HG02981 (cell line): ENCODE data around the gene DYRK1B.
"Not testable (repeated sequence)": the region's sequence is repeated elsewhere in the genome, so short reads cannot be mapped to it uniquely, and the experiment has no call there.

Experiments used
- ATAC-seq: cut with Tn5 transposase; IDR thresholded peaks from one replicate; pipeline ENCODE4 v1.9.1; 2021; ENCODE audit warnings: mild to moderate bottlenecking, moderate library complexity; ENCODE audit not compliant: unreplicated experiment

Gene DYRK1B

DNA sequence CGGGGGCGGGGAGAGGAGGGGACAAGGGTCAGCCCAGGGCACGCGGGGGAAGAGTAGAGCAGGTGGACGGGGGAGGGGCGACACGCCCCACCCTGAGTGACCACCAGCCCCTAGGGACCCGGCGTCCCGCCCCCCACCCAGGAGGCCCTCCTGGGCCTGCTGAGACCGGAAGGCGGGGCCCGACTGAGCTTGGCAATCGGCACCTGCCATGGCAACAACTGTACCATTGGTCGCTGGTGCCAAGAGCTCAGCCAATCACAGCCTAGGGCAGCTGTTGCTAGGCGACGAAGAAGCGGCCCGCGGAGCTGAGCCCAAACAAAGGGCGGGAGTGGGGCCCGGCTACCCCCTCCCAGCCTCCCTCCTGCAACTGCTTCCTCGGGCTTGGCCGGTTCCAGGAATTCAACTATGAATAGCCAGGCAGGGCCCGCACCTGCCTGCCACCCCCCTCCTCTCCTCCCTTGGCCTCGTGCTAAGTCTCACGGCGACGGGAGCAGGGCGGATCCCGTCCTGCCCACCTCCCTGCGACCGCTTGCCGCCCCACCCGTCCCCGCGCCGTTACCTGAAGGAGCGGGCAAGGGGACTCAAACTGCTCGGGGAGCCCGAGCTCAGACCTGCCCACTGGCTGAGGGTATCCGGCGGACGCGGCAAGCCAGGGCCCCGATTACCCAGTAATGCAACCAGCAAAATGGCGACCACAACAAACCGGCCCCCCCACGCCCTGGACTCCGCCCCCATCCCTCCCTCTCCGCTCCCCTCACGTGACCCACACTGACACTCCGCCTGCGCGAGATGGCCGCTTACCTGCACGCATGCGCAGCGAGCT, at the start of gene DYRK1B:
Gene DYRK1B, minus strand, starts transcription at position 699 of the 823 bp plus-strand sequence. CDS start 2,295 bp downstream, outside the sequence.
- ATAC-seq = peak; percentile 88

DNA sequence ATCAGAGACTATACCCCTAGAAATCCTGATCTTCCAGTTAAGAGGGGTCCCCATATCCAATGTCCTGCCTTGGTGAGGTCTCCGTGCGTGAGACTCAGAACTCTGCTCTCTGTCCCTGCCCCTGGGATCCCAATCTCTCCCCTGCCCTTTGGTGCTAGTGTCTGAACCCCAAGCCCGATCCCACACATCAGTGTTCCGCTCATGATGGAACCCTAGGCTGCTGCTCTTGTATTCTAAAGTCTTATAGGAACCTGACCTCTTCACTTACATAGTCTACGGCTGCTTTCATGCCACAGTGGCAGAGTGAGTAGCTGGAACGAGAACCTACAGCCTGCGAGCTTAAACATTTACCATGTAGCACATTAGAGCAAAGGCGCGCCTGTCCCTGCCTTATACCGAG, 48.7 kb upstream of the DYRK1B start:
- not testable (repeated sequence) for ATAC-seq

DNA sequence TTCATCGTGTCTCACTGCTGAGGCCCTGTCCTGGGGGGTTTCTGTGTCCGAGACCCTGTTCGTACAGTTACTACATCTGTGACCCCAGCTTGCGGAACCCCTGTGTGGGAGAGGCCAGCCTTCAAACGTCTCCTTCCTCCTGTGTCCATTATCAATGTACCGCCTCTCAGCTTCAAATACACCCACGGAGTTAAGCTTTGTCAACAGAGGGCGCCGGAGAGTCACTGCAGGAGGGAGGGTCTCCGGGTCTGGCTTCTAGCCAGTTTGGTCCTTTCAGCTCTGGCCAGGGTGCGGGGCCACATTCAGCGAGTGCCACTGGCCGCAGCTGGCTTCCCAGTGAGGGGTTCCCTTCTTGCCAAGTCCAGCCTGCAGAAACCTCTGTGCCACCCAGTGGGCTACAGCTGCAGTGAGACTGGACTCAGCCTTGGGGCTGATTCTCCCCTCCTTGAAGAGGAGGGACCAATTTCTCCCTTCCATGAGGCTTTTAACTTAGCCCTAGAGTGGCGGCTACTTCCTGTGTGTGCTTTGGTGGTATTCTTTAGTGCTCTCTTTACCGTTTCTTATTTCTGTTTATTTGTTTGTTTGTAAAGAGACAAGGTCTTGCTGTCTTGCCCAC, 47.6 kb upstream of the DYRK1B start:
- peak; percentile 39 for ATAC-seq

DNA sequence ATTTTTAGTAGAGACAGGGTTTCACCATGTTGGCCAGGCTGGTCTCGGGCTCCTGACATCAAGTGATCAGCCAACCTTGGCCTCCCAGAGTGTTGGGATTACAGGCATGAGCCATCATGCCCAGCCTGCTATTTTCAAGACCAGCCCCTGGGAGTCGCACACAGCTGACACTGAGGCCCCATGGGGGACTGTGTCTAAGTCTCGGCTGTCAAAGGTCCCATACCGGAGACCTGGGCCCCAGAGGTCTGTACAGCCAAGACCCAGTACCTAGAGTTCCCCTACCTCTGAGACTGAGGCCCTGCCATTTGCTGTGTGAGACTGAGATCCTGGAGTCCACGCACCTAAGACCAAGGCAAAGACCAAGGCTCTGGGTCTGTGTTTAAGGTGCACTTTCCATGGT, 46.3 kb upstream of the DYRK1B start:
- not testable (repeated sequence) for ATAC-seq

DNA sequence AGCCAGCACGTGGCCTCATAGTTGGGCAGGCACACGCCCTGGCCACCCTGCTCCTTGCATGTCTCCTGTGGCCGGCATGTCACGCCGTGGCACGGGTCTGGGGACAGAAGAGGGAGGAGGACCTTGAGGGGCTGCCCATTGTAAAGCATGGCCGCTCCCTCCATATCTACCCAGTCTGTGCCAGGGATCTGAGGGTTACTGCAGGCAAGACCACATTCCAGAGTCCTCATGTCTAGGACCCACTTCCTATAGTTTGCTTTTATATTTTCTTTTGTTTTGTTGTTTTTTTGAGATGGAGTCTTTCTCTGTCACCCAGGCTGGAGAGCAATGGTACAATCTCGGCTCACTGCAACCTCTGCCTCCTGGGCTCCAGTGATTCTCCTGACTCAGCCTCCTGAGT, 45.8 kb upstream of the DYRK1B start:
- not testable (repeated sequence) for ATAC-seq

DNA sequence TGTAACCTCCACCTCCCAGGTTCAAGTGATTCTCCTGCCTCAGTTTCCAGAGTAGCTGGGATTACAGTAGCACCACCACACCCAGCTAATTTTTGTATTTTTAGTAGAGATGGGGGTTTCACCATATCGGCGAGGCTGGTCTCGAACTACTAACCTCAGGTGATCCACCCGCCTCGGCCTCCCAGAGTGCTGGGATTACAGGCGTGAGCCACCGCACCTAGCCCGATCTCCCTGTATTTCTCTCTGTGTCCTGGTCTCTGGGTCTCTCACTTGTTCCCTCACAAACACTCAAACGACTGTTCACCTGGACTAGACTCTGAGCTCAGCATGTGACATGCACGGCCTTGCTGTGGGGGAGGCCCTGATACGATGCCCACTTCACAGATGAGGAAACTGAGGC, 44.9 kb upstream of the DYRK1B start:
- ATAC-seq = not testable (repeated sequence)

DNA sequence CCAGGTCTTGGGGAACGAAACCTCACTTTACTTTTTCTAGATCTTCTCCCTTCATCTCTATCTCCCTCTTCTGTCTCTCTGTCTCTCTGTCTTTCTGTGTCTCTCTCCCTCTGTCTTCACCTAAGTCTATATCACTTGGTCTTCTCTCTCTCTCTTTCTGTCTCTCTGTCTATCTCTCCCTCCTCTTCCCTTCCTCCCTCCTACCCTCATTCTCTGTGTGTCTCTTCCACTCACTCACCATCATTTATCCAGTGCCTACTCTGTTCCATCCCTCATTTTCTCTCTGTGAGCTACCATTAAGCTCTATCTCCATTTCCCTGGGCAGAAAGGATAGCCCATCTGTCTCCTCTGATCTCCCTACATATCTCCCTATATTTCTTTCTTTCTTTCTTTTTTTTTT, 44.4 kb upstream of the DYRK1B start:
- ATAC-seq = no peak

DNA sequence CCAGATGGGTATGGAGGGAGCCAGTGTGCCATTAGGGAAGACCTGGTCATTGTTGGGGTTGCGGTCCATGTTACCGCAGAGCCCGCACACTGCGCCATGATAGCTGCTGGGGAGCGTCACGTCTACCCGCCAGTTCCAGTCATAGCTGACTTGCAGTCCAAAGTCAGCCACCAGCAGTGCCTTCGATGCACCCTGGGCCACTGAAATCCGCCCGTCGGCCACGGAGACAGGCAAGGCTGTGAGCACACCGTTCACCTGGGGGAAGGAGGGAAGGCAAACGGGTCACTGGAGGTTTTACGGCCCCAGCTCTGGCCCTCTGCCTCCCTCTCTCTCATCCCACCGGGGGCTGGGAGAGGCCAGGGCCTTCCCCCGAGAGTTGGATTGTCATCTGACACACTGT, 44.0 kb upstream of the DYRK1B start:
- ATAC-seq = not testable (repeated sequence)

DNA sequence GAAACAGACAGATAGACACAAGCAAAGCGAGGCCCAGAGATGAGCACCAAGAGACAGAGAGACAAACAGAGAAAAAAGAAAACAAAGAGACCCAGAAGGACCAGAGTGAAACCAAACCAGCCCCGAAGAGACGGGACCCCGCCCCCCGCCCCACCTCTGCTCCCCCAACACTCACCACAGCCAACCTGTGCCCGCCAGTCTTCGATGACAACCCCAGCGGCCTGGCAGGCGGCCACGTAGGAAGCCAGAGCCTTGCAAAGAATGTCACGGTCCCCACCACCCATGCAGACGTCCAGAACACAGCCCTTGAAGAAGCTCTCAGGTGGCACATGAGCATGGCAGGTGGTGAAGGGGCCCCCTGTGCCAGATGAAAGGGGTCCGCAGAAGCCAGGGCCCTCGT, 43.5 kb upstream of the DYRK1B start:
- ATAC-seq = not testable (repeated sequence)

DNA sequence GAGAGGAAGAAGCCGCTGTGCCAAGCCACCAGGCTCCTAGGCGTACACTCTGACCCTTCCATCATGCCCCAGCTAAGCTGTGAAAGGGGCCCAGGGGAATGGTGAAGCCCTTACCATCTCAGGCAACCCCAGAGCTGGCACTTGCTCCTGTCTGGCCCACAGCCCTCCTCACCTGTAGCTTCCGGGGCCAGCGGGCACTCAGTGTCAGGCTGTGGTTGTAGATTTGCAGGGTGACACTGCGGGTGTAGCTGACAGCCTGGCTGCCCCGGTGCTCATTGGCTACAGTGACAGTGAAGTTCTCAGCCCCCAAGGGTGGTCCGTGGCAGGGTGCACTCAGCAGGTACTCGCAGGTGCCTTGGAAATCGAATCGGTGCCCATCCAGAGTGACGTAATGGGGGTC, 42.5 kb upstream of the DYRK1B start:
- ATAC-seq = not testable (repeated sequence)

DNA sequence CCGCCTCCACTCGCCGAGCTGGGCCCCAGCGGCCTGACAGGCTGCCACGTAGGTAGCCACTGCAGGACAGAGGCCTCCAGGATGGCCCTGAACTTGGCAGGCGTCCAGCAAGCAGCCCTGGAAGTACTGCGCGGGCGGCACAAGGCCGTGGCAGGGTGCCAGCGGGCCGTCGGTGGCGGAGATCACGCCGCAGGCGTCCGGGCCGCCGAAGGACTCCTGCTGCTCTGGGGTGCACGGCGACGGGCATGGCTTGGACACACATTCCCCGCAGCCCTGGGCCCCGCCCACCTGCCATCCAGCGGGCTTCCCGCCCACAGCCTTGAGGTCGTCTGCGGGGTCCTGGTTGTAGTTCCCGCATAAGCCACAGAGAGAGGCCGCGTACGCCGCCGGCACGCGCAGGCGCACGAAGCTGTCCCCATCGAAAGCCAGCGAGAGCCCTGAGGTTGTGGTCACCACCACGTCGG, 41.5 kb upstream of the DYRK1B start:
- ATAC-seq = not testable (repeated sequence)

DNA sequence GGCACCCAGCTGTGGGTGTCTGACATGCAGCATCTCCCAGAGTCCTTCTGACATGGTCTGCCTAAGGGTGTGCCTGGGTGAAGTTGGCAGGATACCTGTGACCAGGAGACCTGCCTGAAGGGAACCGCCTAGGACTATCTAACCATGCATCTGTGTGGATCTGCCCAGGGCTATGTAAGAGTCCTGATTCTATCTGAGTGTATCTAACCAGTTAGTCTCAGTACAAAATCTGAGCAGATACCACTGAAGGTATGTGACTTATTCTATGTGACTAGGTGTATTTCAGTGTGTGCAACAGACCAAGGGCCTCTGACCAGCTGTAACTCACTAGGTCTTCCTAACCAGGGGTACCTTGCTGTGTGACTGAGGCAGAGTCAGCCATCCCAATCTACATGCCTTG, 40.4 kb upstream of the DYRK1B start:
- ATAC-seq = no peak

DNA sequence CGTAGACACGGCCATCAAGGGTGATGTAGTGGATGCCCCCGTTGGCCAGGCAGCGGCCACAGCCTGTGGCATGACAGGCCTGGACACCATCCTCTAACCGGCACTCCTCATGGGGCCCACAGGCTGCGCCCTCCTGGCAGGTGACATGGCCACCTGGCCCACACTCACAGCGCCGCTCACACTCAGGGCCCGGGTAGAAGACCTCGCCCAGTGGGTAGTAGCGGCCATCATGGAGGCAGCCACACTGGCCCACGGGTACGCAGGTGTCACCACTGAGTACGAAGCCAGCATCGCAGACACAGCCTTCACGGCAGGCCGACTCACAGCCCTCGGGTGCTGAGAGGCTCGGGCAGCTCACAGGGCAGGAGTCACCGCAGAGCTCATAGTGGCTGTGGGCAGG, 39.4 kb upstream of the DYRK1B start:
- ATAC-seq = no peak

DNA sequence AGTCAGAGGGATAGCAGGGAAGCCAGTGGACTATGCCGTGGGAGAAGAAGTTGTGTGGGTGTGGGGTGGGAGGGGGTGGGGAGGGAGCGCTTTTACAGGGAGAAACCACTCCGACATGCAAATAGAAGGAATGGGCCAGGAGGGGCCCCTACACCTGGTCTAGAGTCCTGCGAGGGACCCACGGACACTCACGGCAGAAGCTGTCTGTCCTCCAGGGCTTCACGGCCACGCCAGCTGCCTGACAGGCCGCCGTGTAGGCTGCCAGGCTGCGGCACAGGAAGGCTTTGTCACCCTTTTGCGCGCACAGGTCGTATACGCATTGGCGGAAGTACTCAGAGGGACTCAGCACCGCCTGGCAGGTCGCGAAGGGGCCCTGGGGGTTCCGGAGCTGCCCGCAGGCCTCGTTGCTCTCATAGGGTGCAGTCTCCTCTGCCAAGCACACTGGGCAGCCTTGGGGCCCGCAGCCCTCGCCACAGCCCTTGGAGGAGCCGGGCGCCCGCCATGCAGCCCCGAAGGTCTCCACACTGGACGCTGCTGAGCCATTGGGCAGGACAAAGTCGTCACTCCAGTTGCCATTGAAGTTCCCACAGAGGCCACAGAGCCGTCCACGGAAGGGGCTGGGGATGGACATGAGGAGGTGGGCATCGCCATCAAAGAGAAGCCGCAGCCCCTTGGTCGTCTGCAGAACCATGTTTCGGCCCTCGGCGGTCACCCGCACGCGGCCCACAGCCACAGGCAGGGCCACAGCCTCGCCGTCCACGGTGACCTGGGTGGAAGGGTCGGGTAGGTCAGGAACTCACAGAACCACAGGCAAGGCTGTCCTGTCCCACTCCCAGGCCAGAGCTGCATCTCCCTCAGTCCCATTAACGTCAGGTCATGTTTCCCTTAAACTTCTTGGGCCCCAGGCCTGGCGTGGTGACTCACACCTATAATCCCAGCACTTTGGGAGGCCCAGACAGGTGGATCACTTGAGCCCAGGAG, 38.2 kb upstream of the DYRK1B start:
- no peak for ATAC-seq

DNA sequence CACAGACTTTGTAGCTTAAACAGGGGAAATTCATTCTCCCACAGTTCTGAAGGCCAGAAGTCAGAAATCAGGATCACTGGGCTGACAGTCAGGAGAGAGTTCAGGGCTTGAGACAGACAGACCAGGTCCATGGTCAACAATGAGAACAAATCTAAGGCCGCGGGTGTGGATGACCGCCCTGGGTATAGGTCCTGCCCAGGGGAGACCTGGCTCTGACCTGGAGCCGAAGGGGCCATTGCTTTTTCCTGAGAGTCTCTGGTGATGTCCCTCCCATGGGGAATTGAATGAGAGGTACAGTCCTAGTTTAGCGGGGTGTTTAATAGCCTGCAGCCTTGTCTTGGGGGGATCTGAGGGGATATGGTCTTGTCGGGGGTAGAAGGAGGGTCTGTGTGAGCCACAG, 37.4 kb upstream of the DYRK1B start:
- ATAC-seq = no peak

DNA sequence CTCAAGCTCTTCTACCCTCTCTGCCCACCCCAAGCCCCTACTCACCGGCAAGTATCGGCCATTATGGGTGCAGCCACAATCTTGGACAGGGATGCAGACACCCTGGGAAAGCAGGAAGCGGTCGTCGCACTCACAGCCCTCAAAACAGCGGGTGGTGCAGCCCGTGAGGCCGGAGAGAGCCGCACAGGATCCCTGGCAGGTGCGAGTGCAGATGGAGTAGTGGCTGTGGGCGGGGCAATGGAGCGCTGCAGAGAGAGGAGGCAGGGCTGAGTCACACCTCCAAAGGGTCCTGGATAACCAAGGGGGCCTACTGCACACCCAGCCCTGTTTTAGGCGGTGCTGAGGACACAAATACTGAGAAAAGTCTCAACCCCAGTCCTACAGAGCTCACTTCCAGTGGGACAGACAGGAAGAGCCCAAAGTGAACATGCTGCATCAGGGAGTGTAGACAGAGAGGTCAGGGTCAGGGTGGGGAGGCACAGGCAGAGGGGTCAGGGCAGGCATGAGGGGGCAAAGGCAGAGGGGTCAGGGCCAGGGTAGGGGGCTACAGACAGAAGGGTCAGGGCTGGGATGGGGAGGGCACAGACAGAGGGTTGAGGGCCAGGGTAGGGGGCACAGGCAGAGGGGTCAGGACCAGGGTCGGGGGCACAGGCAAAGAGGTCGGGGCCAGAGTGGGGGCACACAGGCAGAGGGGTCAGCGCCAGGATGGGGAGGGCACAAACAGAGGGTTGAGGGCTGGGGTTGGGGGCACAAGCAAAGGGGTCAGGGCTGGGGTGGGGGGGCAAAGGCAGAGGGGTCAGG, 36.4 kb upstream of the DYRK1B start:
- ATAC-seq = no peak

DNA sequence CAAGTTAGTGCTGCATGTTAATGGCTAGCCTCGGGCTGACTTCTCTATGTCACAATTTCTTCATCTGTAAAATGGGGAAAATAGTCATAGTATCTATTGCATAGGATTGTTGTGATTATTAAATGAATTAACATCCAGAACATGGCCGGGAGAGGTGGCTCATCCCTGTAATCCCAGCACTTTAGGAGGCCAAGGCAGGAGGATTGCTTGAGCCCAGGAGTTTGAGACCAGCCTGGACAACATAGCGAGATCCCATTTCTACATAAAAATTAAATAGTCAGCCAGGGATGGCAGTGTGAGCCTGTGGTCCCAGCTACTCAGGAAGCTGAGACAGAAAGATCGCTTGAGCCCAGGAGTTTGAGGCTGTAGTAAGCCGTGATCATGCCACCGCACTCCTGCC, 34.0 kb upstream of the DYRK1B start:
- no peak for ATAC-seq

DNA sequence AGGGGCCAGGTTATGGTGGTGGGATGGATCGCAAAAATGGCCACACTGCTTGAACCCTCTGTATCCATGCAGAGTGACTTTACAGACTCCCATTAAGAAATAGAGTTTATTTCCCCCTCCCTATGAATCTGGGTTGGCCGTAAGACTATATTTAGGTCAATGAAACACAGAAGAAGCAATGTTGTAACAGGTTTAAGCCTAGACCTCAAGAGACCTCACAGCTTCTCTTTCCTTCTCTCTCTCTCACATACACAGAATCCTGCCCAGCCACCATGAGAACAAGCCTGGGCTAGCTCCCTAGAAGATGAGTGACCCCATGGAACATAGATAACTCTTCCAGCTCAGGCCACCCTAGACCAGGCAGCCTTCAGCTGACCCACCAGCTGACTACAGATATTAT, 33.2 kb upstream of the DYRK1B start:
- ATAC-seq = no peak

DNA sequence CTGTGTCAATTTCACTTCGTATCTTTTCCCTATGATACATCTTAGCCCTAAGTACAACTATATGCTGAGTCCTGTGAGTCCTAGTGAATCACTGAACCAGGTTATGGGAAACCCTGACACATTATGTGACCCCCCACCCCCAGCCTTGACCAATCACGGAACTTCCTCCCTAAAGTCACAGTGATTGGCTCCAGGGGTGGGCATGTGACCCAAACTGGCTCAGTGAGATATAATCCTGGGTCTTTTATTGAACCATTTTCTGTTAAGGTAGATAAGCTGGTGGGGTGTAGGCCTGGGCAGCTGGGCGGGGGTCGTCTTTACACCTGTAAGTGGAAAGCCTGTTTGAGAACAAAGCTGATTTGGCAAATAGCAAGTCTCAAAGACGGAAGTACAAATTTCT, 32.0 kb upstream of the DYRK1B start:
- no peak for ATAC-seq

DNA sequence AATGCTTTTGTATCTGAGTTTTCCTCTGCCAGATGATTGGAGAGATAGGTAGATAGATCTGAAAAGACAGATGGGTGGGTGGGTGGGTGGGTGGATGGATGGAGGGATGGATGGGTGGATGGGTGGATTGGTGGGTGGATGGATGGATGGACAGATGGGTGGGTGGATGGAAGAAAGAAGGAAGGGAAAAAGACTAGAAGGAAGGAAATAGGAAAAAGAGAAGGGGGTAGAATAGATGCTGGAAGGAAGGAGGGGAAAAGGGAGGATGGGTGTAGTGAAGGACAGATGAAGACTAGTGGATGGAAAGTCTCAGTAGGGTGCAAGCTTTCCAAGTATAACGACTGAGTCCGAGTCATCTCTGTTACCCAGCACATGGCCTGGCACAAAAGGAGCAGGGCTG, 31.2 kb upstream of the DYRK1B start:
- no peak for ATAC-seq
